Measurements from ENCODE around the gene KLHL14.

- TF ChIP-seq CTCF (IDR thresholded peaks at IDR 0.05), result no peak
- no peak for TF ChIP-seq POLR2A (IDR thresholded peaks at IDR 0.05)
- TF ChIP-seq POLR2AphosphoS5 (IDR thresholded peaks at IDR 0.05), result no peak
- TF ChIP-seq EP300 (IDR thresholded peaks at IDR 0.05), result no peak
Observed at GRCh38 chr18:32810314-32810713, 37.5 kb upstream of the KLHL14 start.
